H1 (cell line): ENCODE measurements around the gene KBTBD12.

Source experiments
- EZH2 ChIP-seq: fragments of 200-600 bp; sonication (generic); IDR thresholded peaks from 2 replicates; pipeline ENCODE4 v1.7.1; 2012; ENCODE audit warnings: low read depth, mild to moderate bottlenecking, moderate library complexity, low read length, inconsistent platforms; ENCODE audit not compliant: severe bottlenecking
- JUN ChIP-seq: IDR thresholded peaks from 2 replicates; pipeline ENCODE4 v1.6.1; 2011; ENCODE audit warnings: low read depth, mild to moderate bottlenecking, improper control_type of control experiment, low read length
- JUND ChIP-seq: IDR thresholded peaks from 2 replicates; pipeline ENCODE4 v1.6.1; 2011; ENCODE audit warnings: mild to moderate bottlenecking, improper control_type of control experiment, low read length
- NRF1 ChIP-seq: IDR thresholded peaks from 2 replicates; pipeline ENCODE4 v1.6.1; 2011; ENCODE audit warnings: mild to moderate bottlenecking, low read depth, low read length, improper control_type of control experiment
- PHF8 ChIP-seq: fragments of 200-600 bp; sonication (generic); conservative IDR thresholded peaks from 2 replicates; pipeline ENCODE4 v1.7.1; 2012; ENCODE audit warnings: low read depth, mild to moderate bottlenecking, inconsistent platforms, low read length, moderate library complexity
- SIRT6 ChIP-seq: IDR thresholded peaks from one replicate; pipeline ENCODE4 v1.7.1; 2012; ENCODE audit warnings: low read length, inconsistent platforms
- SP1 ChIP-seq: IDR thresholded peaks from 2 replicates; pipeline ENCODE4 v1.6.1; 2011; ENCODE audit warnings: low read depth, low read length
- TAF1 ChIP-seq: IDR thresholded peaks from 2 replicates; pipeline ENCODE4 v1.6.1; 2011; ENCODE audit warnings: mild to moderate bottlenecking, low read depth, low read length
- TCF12 ChIP-seq: IDR thresholded peaks from 2 replicates; pipeline ENCODE4 v1.6.1; 2011; ENCODE audit warnings: low read depth, mild to moderate bottlenecking, low read length
- YY1 ChIP-seq: IDR thresholded peaks from 2 replicates; pipeline ENCODE4 v1.6.1; 2011; ENCODE audit warnings: low read depth, mild to moderate bottlenecking, low read length
- TF ChIP-seq, protein P1 (sequence below), 3 experiments: IDR thresholded peaks; 1 replicate in 2 of 3; 2 replicates in 1 of 3; pipeline versions ENCODE4 v1.5.1 to v1.6.1; 2011; ENCODE audit warnings: low read length in 3 of 3, mild to moderate bottlenecking in 3 of 3, inconsistent platforms in 2 of 3, low read depth in 1 of 3, moderate library complexity in 1 of 3; ENCODE audit not compliant: insufficient read depth in 1 of 3; ENCODE audit errors: control extremely low read depth in 1 of 3

DNA sequence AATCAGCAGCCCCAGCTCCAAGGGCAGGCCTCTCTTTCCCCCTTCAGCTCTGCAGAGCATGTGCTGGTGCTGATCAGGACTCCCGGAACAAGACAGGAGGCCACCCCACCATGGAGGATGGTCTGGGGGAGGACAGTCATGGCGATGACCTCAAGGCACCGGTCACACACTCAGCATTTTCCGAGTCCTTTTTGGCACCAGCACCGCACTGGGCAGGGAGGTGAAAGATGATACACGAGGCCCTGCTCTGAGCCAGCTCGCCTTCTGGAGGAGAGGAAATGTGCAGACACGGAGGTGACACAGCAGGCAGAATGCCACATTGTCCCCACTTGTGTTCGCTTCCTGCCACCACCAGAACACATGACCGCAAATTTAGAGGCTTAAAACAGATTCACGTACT lies 75.4 kb downstream of the KBTBD12 start:
- TF ChIP-seq SIRT6, result no peak
- no peak for TF ChIP-seq JUN
- no peak for TF ChIP-seq YY1
- TF ChIP-seq, protein P1, sequence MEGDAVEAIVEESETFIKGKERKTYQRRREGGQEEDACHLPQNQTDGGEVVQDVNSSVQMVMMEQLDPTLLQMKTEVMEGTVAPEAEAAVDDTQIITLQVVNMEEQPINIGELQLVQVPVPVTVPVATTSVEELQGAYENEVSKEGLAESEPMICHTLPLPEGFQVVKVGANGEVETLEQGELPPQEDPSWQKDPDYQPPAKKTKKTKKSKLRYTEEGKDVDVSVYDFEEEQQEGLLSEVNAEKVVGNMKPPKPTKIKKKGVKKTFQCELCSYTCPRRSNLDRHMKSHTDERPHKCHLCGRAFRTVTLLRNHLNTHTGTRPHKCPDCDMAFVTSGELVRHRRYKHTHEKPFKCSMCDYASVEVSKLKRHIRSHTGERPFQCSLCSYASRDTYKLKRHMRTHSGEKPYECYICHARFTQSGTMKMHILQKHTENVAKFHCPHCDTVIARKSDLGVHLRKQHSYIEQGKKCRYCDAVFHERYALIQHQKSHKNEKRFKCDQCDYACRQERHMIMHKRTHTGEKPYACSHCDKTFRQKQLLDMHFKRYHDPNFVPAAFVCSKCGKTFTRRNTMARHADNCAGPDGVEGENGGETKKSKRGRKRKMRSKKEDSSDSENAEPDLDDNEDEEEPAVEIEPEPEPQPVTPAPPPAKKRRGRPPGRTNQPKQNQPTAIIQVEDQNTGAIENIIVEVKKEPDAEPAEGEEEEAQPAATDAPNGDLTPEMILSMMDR (IDR thresholded peaks at IDR 0.05; ENCODE audit: control extremely low read depth in 1 of 3, insufficient read depth in 1 of 3, low read depth in 1 of 3, low read length in 3 of 3), result no peak
- no peak for TF ChIP-seq TAF1
- no peak for TF ChIP-seq TCF12
- TF ChIP-seq JUND, result no peak
- no peak for TF ChIP-seq PHF8
- TF ChIP-seq NRF1, result no peak
- TF ChIP-seq SP1, result no peak
- TF ChIP-seq EZH2, result no peak
